SU-DHL-6 (cell line): Measurements from ENCODE around the gene SLC9A9.

Experiments used
- CTCF ChIP-seq: fragments of 200-600 bp; sonication (generic); IDR thresholded peaks from one replicate; pipeline ENCODE4 v1.5.1; 2017; ENCODE audit warnings: antibody characterized with exemption, mild to moderate bottlenecking, low read length, moderate library complexity; ENCODE audit not compliant: insufficient read depth, poor library complexity, severe bottlenecking
- EZH2phosphoT487 ChIP-seq: fragments of 200-600 bp; sonication (generic), shearing (Covaris generic); conservative IDR thresholded peaks from 2 replicates; pipeline ENCODE4 v1.6.1; 2018; ENCODE audit warnings: mild to moderate bottlenecking, antibody characterized with exemption, low read length, moderate library complexity, mixed read lengths

GRCh38 chr3:143755978-143756377 is 92.3 kb downstream of the SLC9A9 start:
- no peak for TF ChIP-seq CTCF
- TF ChIP-seq EZH2phosphoT487 = no peak
